GM19351 (cell line): Measurements from ENCODE around the gene BSPH1.
"Not testable (repeated sequence)": the region's sequence is repeated elsewhere in the genome, so short reads cannot be mapped to it uniquely, and the experiment has no call there.

ENCODE experiments used
- ATAC-seq: cut with Tn5 transposase; IDR thresholded peaks from one replicate; pipeline ENCODE4 v1.9.1; 2021; ENCODE audit warnings: mild to moderate bottlenecking, moderate library complexity; ENCODE audit not compliant: unreplicated experiment

BSPH1 gene, protein sequence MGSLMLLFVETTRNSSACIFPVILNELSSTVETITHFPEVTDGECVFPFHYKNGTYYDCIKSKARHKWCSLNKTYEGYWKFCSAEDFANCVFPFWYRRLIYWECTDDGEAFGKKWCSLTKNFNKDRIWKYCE

DNA sequence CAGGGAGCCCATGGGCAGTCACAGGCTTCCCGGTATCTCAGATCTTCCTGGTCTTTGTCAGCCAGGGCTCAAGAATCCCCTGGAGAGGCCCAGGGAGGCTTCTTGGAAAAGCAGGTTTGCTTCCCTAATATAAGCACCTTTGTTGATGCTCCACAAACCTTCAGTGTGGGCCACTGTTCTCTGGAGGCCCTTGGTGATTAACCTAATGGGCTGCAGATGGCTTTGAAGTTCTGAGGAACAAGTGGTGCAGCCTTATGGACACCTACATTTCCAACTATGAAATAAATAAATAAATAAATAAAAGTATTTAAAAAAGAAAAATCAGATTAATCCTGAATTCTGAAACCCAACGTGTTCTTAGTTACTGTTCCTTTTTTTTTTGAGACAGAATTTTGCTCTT, at the start of gene BSPH1:
TSS of gene BSPH1 (minus strand) at position 101 of the 400 bp plus-strand sequence. CDS start at position 12, 89 bp downstream.
- ATAC-seq: no peak

DNA sequence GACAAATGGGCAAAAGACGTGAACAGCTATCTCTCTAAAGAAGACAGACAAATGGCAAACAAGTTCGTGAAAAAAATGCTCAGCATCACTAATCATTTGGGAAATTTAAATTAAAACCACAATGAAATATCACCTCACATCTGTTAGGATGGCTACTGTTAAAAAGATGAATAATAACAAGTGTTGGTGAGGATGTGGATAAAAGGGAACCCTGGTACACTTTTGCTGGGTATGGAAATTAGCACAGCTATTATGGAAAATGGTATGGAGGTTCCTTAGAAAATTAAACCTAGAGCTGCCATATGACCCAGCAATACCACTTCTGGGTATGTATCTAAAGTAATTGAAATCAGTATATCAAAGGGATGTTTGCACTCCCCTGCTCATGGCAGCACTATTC, 44.8 kb upstream of the BSPH1 start:
- no peak for ATAC-seq

DNA sequence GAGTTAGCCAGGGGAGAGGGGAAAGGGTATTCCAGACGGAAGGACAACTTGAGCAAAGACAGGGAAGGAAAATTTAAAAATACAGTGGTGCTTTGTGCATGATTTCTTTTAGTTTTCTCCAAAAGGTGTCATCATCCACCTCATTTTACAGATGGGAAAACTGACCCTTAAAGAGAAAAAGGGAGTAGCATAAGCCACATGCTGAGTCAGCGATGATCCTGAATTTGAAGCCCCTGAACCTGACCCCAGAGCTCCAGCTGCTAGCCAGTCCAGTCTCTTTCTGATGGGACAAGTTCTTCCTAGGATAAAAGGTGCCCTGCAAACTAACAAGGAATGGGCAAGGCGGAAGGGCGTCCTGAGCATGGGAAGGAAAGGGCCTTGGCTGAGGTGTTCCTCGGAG, 41.6 kb upstream of the BSPH1 start:
- no peak for ATAC-seq

DNA sequence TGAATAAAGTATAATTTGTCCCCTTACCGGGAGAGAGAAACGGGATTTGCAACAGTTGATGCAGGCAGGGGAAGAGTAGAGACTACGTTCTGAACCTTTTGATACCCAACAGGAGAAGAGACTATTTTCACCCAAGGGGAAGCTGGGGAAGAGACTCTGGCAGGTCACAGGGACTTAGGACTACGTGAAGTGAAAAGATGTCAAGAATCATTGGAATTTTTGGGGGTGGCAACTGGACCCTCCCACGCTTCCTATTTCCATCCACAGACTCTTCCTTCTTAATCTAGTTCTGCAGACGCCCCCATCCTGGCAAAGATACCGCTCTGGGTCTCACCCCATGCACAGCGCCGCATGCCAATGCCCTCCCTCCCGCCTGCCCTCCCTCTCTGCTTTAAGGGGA, 38.1 kb upstream of the BSPH1 start:
- no peak for ATAC-seq

DNA sequence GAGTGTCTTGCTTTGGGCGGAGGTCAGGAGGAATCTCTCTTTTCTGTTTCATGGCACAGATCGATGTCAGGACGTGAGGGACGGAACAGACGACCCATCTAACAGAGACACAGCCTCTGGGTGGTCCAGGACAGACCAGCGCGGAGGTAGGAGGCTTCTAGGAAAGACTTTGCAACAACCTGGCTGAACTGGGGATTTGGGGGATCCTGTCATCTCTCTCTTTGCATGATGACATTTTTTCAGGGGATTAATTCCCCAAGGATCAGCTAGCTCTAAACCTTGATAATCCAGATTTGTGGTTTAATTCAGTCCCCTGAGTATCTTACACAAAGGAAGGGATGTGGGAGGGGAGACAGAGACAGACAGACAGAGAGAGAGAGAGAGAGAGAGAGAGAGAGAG, 37.5 kb upstream of the BSPH1 start:
- no peak for ATAC-seq

DNA sequence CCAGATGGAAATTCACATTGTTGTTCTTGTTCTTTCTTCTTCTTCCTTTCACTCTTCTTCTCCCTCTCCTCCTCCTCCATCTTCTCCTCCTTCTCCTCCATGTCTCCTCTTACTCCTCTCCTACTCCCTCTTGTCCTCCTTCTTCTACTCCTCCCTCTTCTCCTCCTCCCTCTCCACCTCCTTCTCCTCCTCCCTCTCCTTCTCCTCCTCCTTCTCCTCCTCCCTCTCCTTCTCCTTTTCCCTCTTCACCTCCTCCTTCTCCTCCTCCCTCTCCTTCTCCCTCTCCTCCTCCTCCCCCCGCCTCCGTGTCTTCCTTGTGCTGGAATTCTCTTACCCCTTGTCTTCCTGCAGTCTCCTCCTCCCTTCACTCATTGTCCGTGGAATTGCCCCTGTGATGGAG, 33.5 kb upstream of the BSPH1 start:
- no peak for ATAC-seq

DNA sequence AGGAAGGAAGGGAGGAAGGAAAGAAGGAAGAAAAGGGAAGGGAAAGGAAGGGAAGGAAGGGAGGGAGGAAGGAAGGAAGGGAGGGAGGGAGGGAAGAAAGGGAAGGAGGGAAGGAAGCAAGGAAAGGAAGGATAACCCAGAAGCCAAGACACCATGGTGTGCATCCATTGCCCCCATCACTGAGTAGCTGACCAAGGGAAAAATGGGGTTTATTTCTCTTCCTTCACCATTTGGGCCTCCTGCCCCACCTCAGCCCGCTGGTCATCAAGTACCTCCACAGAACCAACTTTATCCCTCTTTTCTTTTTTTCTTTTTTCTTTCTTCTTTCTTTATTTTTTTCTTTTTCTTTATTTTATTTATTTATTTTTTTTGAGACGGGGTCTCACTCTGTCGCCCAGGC, 31.5 kb upstream of the BSPH1 start:
- ATAC-seq: no peak

DNA sequence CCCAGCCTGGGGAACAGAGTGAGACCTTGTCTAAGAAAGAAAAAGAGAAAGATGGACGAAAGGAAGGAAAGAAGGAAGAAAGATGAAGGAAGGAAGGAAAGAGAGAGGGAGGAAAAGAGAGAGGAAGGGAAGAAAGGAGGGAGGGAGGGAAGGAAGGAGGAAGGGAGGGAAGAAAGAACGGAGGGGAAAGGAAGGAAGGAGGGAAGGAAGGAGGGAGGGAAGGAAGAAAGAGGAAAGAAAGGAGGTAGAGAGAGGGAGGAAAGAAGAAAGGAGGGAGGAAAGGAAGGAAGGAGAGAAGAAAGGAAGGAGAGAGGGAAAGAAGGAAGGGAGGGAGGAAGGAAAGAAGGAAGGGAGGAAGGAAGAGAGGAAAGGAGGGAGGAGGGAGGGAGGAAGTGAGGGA, 31.0 kb upstream of the BSPH1 start:
- no peak for ATAC-seq

DNA sequence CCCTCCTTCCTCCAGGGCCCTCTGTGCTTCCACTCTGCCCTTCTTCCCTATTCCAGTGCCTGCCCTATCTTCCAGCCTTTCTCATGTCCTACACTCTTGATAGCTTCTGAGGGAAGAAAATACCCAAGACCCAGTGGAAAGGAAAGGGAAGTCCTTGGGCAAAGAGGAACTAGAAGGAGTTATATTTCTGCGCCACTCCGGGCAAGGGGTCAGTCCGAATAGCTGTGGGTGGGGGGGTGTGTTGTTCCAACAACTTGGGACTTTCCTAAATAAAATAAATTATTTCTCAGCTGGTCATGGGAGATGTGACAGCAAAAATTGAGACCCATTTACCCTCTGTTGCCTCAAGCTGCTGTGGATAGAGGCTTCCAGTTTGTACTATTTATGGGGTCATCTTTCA, 28.7 kb upstream of the BSPH1 start:
- ATAC-seq: no peak

DNA sequence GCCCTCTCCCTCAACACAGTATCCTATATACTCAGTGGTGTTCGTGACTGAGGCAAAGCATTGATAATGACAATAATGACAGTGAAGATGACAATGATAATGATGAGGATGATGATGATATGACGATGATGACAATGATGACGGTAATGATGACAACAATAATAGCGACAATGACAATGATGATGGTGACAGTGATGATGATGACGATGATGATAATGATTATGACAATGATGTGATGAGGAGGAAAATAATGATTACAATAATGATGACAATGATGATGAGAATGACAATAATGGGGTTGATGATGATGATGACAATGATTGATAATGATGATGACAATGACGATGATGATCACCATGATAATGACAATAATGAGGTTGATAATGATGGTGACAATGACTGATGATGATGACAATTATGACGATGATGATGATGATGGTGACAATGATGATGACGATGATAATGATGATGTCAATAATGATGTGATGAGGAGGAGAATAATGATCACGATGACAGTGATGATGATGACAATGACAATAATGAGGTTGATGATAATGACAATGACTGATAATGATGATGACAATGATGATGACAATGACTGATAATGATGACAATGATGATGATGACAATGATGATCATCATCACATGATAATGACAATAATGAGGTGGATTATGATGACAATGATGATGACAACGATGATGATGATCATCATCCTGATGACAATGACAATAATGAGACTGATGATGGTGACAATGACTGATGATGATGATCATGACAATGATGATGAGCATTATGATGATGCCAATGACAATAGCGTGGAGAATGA, 19.2 kb upstream of the BSPH1 start:
- no peak for ATAC-seq

DNA sequence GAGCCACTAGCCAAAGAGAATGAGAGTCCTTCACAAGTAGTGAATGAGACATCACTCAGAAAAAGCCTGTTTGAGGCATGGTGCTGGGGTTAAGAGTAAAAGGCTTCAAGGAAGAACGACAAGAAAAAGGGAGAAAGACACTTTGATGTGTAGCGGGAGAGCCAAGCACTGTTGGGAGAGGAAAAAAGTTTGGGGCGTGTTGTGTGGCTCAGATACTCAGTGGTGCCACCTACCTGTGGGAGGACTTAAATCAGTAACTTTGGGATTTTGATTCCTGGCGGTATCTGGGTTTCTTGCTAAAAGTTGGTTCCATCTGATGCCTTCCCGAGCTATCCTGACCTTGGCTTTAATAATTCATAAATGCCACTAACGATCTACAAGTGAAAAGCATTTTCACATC, 14.8 kb upstream of the BSPH1 start:
- no peak for ATAC-seq

DNA sequence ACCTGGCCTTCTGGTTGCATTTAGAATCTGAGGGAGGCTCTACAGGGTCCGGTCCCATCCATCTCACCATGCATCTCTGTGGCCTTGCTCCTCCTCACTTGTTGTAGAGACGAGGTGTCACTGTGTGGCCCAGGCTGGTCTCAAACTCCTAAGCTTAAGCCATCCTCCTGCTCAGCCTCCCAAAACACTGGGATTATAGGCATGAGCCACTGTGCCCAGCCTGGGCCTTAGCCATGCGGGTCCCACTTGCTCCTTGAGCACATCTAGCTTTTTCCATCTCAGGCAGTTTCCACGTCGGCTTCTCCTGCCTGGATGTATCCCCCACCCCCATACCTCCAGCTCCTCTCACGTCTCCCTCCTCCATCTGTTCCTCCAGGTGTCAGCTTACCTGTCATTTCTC, 12.3 kb upstream of the BSPH1 start:
- no peak for ATAC-seq

DNA sequence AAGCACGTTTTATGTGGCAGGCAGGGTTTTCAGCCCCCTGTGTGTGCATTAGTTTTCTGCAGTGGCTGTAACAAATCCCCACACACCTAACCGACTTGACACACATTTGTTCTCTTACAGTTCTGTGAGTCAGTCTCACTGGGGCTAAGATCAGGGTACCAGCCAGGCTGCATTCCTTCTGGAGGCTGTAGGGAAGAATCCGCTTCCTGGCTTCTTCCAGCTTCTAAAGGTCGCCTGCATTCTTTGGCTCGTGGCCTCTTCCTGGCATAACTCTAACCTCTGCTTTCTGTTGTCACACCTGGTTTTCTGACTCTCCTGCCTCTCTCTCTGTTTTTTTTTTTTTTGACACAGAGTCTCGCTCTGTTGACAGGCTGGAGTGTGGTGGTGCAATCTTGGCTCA, 8.9 kb upstream of the BSPH1 start:
- ATAC-seq: no peak

DNA sequence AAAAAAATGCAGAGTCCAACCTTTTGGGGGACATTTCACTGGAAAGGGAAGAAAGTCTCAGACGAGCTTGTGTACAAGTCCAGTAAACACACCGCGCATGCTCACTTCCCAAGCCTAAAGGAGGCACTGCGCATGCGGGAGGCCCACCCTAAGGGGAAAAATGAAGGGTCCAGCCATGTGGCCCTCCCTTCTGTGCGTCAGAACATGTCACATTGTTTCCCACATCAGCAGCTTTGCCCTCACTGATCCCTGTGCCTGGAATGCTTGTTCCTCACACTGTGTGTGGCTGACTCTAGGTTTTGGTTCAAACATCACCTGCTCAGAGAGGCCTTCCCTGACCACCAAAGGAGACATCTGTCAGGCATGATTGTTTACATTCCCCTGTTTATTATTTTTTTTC, 6.8 kb upstream of the BSPH1 start:
- ATAC-seq: no peak

DNA sequence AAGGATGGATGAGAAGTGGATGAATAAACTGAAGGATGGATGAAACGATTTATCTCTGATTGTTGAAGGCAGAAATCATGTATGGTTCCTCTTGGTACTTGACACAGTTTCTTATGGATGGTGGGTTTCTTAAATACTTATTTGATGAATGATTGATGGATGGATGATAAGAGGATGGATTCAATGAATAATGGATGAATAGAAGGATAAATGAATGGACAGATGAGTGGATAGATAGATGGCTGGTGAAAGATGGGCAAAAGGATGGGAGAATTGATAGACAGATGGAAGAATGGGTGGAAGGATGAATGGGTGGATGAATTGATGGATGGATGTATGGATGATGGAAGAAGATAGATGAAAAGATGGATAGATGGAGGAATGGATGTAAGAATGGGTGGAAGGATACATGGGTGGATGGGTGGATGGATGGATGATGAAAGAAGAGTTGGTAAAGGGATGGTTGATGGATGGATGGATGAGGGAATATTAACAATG, 4.3 kb upstream of the BSPH1 start:
- ATAC-seq: no peak

DNA sequence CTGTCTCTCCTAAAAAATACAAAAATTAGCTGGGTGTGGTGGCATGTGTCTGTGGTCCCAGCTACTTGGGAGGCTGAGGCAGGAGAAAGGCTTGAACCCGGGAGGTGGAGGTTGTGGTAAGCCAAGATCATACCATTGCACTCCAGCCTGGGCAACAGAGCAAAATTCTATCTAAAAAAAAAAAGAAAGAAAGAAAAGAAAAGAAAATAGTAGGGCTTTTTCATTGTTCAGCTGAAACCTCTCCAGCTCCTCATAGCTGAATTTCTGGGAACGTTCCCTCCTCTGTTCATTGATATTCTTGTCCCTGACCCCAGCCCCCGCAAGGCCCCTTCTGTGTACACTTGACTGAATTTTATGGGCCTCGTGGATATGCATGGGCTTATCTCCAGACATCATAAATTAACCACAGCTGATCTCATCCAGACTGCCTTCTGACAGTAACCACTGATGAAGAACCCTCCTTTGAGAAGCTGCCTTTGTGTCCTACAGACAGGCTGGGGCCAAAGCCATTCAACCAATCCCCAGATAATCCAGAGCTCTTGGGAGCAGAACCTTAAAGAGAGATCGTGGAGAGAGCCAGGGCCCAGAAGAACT, 2.3 kb upstream of the BSPH1 start, which contains the start of gene ELSPBP1:
TSS of gene ELSPBP1 (plus strand) at position 424 of the 594 bp plus-strand sequence. CDS start 14,036 bp downstream, outside the sequence.
- no peak for ATAC-seq

DNA sequence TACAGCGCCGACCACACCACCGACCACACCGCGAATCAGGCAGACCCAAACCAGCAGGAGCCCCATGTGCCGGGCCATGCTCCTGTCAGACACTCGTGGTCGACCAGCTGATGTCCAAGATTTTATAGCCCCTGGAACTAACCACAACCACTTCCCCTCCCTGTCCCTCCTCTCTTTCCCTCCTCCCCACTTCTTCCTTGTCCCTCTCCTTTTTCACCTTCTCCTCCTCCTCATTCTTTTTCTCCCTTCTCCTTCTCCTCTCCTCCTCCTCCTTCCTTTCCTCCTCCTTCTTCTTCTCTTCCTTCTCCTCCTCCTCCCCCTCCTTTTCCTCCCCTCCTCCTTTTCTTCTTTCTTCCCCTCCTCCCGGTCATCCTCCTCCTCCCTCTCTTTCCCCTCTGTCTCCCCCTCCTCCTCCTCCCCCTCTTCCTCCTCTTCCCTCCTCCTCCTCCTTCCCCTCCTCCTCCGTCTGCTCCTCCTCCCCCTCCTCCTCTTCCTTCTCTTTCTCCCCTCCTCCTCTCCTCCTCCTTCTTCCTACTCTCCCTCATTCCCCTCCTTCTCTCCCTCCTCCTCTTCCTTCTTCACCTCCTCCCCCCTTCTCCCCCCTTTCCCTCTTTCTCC, 670 bp downstream of the BSPH1 start:
- ATAC-seq: no peak

DNA sequence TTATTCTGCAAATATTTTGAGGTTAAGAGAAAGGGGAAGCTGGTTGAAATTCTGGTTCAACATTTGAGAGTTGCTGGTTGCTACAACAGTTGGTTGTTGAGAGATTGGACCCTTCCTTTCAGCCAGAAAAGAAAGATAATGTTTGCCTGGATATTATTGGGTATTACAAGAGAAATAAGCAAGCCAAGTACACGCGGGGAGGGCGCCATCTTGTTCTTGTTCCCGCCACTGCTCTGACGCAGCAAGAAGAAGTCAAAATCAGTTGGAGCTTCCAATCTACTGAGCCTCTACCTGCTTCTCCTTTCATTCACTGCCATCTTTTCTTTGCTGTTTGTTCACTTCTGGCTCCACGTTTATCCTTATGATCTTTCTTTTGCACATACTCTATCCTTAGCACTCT, 18.4 kb downstream of the BSPH1 start:
- no peak for ATAC-seq

DNA sequence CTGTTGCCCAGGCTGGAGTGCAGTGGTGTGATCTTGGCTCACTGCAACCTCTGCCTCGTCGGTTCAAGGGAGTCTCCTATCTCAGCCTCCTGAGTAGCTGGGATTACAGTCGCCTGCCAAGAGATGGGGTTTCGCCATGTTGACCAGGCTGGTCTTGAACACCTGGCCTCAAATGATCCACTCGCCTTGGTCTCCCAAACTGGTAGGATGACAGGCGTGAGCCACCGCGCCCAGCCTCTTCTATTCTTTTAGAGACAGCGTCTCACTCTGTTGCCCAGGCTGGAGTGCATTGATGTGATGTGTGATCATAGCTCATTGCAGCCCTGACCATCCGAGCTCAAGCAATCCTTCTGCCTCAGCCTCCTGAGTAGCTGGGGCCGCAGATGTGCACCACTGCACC, 36.0 kb downstream of the BSPH1 start:
- ATAC-seq: not testable (repeated sequence)

DNA sequence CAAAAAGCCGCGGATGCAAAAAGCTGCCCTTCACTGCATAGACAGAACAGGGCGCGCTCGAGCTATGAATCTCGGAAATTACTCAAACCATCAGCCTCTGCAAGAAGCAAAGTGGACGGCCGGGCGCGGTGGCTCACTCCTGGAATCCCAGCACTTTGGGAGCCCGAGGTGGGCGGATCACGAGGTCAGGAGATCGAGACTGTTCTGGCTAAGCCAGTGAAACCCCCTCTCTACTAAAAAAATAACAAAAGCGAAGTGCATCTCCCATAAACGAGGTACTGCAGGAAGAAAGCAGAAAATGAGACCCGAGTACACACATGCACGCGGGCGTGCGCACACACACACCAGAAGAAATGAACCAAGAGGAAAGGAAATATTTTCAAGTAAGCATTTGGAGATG, 39.8 kb downstream of the BSPH1 start:
- ATAC-seq: not testable (repeated sequence)

DNA sequence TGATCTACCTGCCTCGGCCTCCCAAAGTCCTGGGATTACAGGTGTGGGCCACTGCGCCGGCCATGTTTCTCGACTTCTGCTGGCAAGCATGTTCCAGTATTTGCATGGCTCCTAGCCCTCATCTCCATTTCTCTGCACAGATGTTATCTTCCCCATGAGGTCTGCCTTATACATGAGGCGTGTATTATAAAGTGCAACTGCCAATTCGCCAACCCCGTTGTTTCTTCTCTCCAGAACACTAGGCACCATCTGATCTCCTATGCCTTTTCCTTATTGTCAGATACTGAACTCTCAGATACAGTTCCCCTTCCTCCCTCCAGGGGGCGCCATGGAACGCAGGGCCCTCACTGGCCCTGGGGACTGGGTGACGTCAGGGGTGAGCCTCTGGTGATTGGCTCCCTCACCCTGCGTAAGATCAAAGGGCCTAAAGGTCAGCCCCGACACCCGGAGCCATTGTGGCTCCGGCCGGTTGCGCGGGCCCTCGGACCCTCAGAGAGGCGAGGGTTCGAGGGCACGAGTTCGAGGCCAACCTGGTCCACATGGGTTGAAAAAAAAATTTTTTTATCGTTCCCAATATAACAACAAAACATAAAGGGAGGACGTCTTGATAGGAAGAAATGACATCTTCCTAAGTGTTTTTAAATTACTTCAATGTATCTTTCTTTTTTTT, 42.0 kb downstream of the BSPH1 start:
- not testable (repeated sequence) for ATAC-seq
